ENCODE data around the gene RER1. TPM values are rescaled to one million over a fixed set of nuclear protein-coding genes. Genes with fewer than 3 reads are reported as not detected.

Gene RER1
- total RNA-seq, 1 experiment from 2014 or later, result 155 TPM

- TF ChIP-seq REST (IDR thresholded peaks at IDR 0.05; ENCODE audit: low read depth), result no peak
Observed at GRCh38 chr1:2430592-2430973, 38.9 kb downstream of the RER1 start (continued).

GRCh38 chr1:2431103-2431502 is 39.5 kb downstream of the RER1 start:
- ChIA-PET RAD21 (ENCODE audit: low non-redundant PET in 1 of 2, low total read pairs in 2 of 2, uncharacterized antibody in 2 of 2, unreplicated experiment in 2 of 2) (no interaction called here), POLR2A (no interaction called here), CTCF (no interaction called here)
- H3K27ac ChIP-seq (ENCODE audit: low read depth, low read length), result no peak overlapping the region
- no peaks in the 10 kb centered on the region for H4K20me1 ChIP-seq (ENCODE audit: insufficient read depth)
- BruUV-seq (replicated peaks), result no TSS peak
- peaks cover 3 to 9% of the 10 kb centered on the region in 2 experiments; a peak in 2 of 4 replicates for H3K9me3 ChIP-seq (ENCODE audit: control insufficient read depth in 1 of 2, insufficient read depth in 1 of 2, low read depth in 1 of 2, low read length in 2 of 2)
- no peak overlapping the region for H3K4me2 ChIP-seq (ENCODE audit: low read length)
- H3K9ac ChIP-seq (ENCODE audit: low read length), result no peak overlapping the region
- peaks cover 7% of the 10 kb centered on the region; the same call in 1 of the 2 replicates for H3K27me3 ChIP-seq (ENCODE audit: insufficient read depth, low read length)
- intact Hi-C loops (cut with micrococcal nuclease), result no loop called here
- no peaks in the 10 kb centered on the region for H3K9me2 ChIP-seq (ENCODE audit: insufficient read depth)
- H3K79me2 ChIP-seq (ENCODE audit: insufficient read depth, low read length), result no peaks in the 10 kb centered on the region
- H3K4me1 ChIP-seq (ENCODE audit: control insufficient read depth in 1 of 2, insufficient read depth in 2 of 2, low read length in 2 of 2), result no peaks in the 10 kb centered on the region
- no peak overlapping the region for H2AFZ ChIP-seq (ENCODE audit: low read depth, low read length, poor library complexity, severe bottlenecking)
- no peak for DNase-seq (ENCODE audit: low read depth, low spot score)
- H3K36me3 ChIP-seq (ENCODE audit: control insufficient read depth in 1 of 2, insufficient read depth in 2 of 2, low read length in 2 of 2), result no peaks in the 10 kb centered on the region
- TF ChIP-seq ZBTB33 (IDR thresholded peaks at IDR 0.05; ENCODE audit: extremely low read depth, insufficient replicate concordance, low read length), result no peak
- TF ChIP-seq POLR2A (IDR thresholded peaks at IDR 0.05; ENCODE audit: borderline replicate concordance, extremely low read depth, insufficient read depth, insufficient read length), result no peak
- TF ChIP-seq CTCF (IDR thresholded peaks at IDR 0.05 in 2 of 3, conservative IDR thresholded peaks at IDR 0.05 in 1 of 3; ENCODE audit: borderline replicate concordance in 1 of 3, insufficient read depth in 1 of 3, low read depth in 2 of 3, low read length in 2 of 3), result no peak
- TF ChIP-seq TCF7L2 (IDR thresholded peaks at IDR 0.05; ENCODE audit: borderline replicate concordance, extremely low read depth, insufficient read depth, insufficient read length), result no peak
- TF ChIP-seq YY1 (IDR thresholded peaks at IDR 0.05; ENCODE audit: extremely low read depth, insufficient replicate concordance, low read depth, low read length), result no peak
- no peak for TF ChIP-seq SIN3A (IDR thresholded peaks at IDR 0.05; ENCODE audit: low read depth)
- TF ChIP-seq RAD21 (IDR thresholded peaks at IDR 0.05; ENCODE audit: low read depth), result no peak
- TF ChIP-seq ELF1 (IDR thresholded peaks at IDR 0.05; ENCODE audit: borderline replicate concordance, low read depth), result no peak
- ATAC-seq, result no peak
- H3K4me3 ChIP-seq (replicated peaks in 1 of 2; ENCODE audit: low read depth in 1 of 2, low read length in 2 of 2), result no peak overlapping the region
